GM23248 (cell line): ENCODE measurements around the gene PRUNE1. TPM values are rescaled to one million over a fixed set of nuclear protein-coding genes. Genes with fewer than 3 reads are reported as not detected.

Experiments used
- DNase-seq: peaks from one replicate; pipeline ENCODE4 v3.0.0-alpha.2; 2015
- H2AFZ ChIP-seq: fragments of 200-600 bp; sonication (generic); 2 replicates; pipeline ENCODE4 v1.6.1; 2016; ENCODE audit warnings: antibody characterized with exemption
- H3F3A ChIP-seq: fragments of 200-600 bp; sonication (generic); 2 replicates; pipeline ENCODE4 v1.6.1; 2016; ENCODE audit warnings: mild to moderate bottlenecking, antibody characterized with exemption, mixed run types; ENCODE audit not compliant: insufficient read depth
- H3K27ac ChIP-seq: fragments of 200-600 bp; sonication (generic); 2 replicates; pipeline ENCODE4 v1.5.1; 2016; ENCODE audit warnings: mild to moderate bottlenecking
- H3K27me3 ChIP-seq: fragments of 200-600 bp; sonication (generic); replicated peaks from 2 replicates; pipeline ENCODE4 v1.6.1; 2016; ENCODE audit warnings: mild to moderate bottlenecking; ENCODE audit not compliant: insufficient read depth
- H3K36me3 ChIP-seq: fragments of 200-600 bp; sonication (generic); 2 replicates; pipeline ENCODE4 v1.6.1; 2016; ENCODE audit warnings: low read depth, mild to moderate bottlenecking
- H3K4me1 ChIP-seq: fragments of 200-600 bp; sonication (generic); 2 replicates; pipeline ENCODE4 v1.6.1; 2016; ENCODE audit warnings: mild to moderate bottlenecking; ENCODE audit not compliant: insufficient read depth
- H3K4me2 ChIP-seq: fragments of 200-600 bp; sonication (generic); one replicate; pipeline ENCODE4 v1.6.1; 2016; ENCODE audit warnings: mild to moderate bottlenecking; ENCODE audit not compliant: unreplicated experiment
- H3K4me3 ChIP-seq: fragments of 200-600 bp; sonication (generic); 2 replicates; pipeline ENCODE4 v1.5.1; 2016; ENCODE audit warnings: mild to moderate bottlenecking
- H3K79me2 ChIP-seq: fragments of 200-600 bp; sonication (generic); 2 replicates; pipeline ENCODE4 v1.6.1; 2016; ENCODE audit warnings: mild to moderate bottlenecking; ENCODE audit not compliant: insufficient read depth
- H3K9ac ChIP-seq: fragments of 200-600 bp; sonication (generic); 2 replicates; pipeline ENCODE4 v1.6.1; 2016; ENCODE audit warnings: mild to moderate bottlenecking
- H3K9me2 ChIP-seq: fragments of 200-600 bp; sonication (generic); 2 replicates; pipeline ENCODE4 v1.6.1; 2016; ENCODE audit warnings: mixed run types, mild to moderate bottlenecking, moderate library complexity; ENCODE audit not compliant: insufficient read depth
- H3K9me3 ChIP-seq: fragments of 200-600 bp; sonication (generic); one replicate; pipeline ENCODE4 v1.6.1; 2017; ENCODE audit warnings: low read depth
- H4K20me1 ChIP-seq: fragments of 200-600 bp; sonication (generic); 2 replicates; pipeline ENCODE4 v1.6.0; 2016; ENCODE audit not compliant: insufficient read depth
- EZH2 ChIP-seq: fragments of 200-600 bp; sonication (generic); IDR thresholded peaks from 2 replicates; pipeline ENCODE4 v1.6.1; 2018; ENCODE audit warnings: antibody characterized with exemption, mild to moderate bottlenecking; ENCODE audit not compliant: insufficient read depth, poor library complexity, severe bottlenecking
- EZH2phosphoT487 ChIP-seq: fragments of 200-600 bp; sonication (generic); IDR thresholded peaks from 2 replicates; pipeline ENCODE4 v1.6.1; 2018; ENCODE audit warnings: antibody characterized with exemption, moderate library complexity, mild to moderate bottlenecking, low read depth; ENCODE audit not compliant: insufficient read depth
- WGBS, 2 experiments: methylation state at CpG; one replicate each; pipeline ENCODE4 v1.1.6; 2015 to 2017; ENCODE audit warnings: low lambda C conversion rate in 2 of 2, low coverage in 1 of 2; ENCODE audit errors: missing lambda C conversion rate in 2 of 2; 5-methylcytosine and 5-hydroxymethylcytosine counted together
- in situ Hi-C: fragments of 300-500 bp; cut with MboI; formaldehyde crosslinking; loops from 2 replicates; pipeline ENCODE4 v1.15.0; 2020
- polyA plus RNA-seq: library from polyadenylated mRNA; unstranded; fragments of >200 nt; fragmentation: Nextera tagmentation; extraction: Ambion mirVana; gene quantifications from 2 replicates; pipeline ENCODE4 v1.2.1, GENCODE V29; 2016
- total RNA-seq: library from RNA; depleted of rRNA; stranded (reverse); fragments of >200 nt; shearing (Covaris generic); gene quantifications from 2 replicates; pipeline ENCODE4 v1.2.3, GENCODE V29; 2014

Gene PRUNE1
- total and polyA plus RNA-seq, 2 experiments from 2014 or later, result 9.0 to 10.5 TPM

DNA sequence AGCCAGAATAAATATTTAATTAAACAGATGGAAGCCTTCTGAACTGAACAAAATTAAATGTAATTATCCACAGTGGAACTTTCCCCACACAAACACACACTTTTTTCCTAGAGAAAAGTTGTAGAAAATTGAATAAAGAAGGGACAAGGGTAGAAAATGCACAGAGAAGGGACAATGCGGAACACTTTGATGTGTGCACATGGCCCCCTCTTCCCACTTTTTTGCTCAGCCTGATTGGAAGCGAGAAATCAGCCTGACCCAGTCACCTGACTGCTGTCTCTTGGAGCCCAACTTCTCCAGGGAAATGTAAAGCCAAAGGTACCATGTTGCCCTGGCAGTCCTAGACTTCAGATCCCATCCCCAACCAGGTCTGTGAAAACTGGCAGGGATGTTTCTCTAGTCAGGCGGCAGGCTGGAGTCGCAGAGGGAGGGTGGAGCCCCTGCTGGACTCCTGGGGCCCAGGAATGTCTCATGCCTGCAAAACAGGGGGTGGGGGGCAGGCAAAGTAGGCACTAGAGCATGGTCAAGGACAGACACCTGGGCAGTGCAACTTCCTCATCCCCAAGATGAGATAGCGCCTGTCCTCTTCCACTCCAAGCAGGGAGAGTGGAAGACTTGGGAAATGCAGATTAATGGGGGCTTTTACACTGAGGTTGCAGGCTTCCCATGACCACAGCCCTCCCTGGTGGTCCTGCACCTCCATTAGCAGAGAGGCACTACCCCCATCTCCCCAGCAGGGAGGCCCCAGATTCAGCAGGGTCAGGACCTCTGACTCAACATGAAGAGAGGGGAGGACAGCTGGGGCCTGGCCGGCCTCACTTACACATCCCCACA, 36.4 kb upstream of the PRUNE1 start:
- H3K9me3 ChIP-seq, result no peaks in the 10 kb centered on the region
- H3K79me2 ChIP-seq, result peaks cover 71% of the 10 kb centered on the region
- peak overlapping the region; percentile 97 for H3K4me2 ChIP-seq
- TF ChIP-seq EZH2phosphoT487 (no peak), EZH2 (no peak)
- H3K9ac ChIP-seq, result peak overlapping the region; percentile 96
- H3F3A ChIP-seq, result peaks cover 25% of the 10 kb centered on the region
- H3K27ac ChIP-seq, result peak overlapping the region; percentile 76
- no peaks in the 10 kb centered on the region for H4K20me1 ChIP-seq
- peak overlapping the region; percentile 99 for H3K4me3 ChIP-seq
- no peaks in the 10 kb centered on the region for H3K9me2 ChIP-seq
- peak; percentile 54 for DNase-seq
- WGBS, 2 experiments, result 38 to 44% methylated on average over 6 of the region's 6 CpGs
- no peaks in the 10 kb centered on the region for H3K27me3 ChIP-seq
- H3K4me1 ChIP-seq, result peaks cover 31% of the 10 kb centered on the region
- in situ Hi-C loops, result no loop called here
- H3K36me3 ChIP-seq, result peaks cover 12% of the 10 kb centered on the region
- H2AFZ ChIP-seq, result no peak overlapping the region

DNA sequence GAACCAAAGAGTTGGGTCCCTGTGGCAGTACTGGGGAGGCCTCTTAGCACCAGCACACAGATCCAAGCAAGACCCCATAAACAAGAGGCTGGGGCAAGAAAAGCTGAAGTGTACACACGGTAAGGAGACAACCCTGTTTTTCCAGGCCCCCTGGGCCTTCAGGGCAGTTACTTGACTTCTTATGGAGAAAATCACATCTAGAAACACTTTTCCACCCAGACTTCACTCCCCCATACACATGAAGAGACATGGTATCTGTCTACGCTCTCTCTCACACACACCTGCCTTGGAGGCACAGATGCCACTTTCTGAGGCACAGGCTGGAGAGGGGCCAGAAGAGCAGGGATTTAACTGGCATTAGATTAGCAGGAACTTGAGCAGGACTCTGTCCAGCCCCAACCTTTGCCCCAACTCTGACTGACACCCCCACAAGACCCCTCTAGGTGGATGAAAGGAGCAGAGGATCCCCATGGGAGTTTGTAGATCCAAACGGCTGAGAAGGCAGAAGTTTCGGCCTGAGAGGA, 35.8 kb upstream of the PRUNE1 start:
- no peak overlapping the region for H2AFZ ChIP-seq
- H3K4me1 ChIP-seq, result peaks cover 38% of the 10 kb centered on the region
- no peaks in the 10 kb centered on the region for H3K9me2 ChIP-seq
- no peak for DNase-seq
- H3K4me2 ChIP-seq, result peak overlapping the region; percentile 97
- peaks cover 67% of the 10 kb centered on the region for H3K79me2 ChIP-seq
- H3K9ac ChIP-seq, result peak overlapping the region; percentile 96
- 42 to 45% methylated on average over 4 of the region's 4 CpGs for WGBS, 2 experiments
- in situ Hi-C loops, result no loop called here
- H3K27me3 ChIP-seq, result no peaks in the 10 kb centered on the region
- H3K9me3 ChIP-seq, result no peaks in the 10 kb centered on the region
- peak overlapping the region; percentile 99 for H3K4me3 ChIP-seq
- H4K20me1 ChIP-seq, result no peaks in the 10 kb centered on the region
- H3F3A ChIP-seq, result peaks cover 26% of the 10 kb centered on the region
- TF ChIP-seq EZH2phosphoT487, result no peak
- TF ChIP-seq EZH2, result no peak
- peaks cover 5% of the 10 kb centered on the region for H3K36me3 ChIP-seq
- peak overlapping the region; percentile 76 for H3K27ac ChIP-seq

DNA sequence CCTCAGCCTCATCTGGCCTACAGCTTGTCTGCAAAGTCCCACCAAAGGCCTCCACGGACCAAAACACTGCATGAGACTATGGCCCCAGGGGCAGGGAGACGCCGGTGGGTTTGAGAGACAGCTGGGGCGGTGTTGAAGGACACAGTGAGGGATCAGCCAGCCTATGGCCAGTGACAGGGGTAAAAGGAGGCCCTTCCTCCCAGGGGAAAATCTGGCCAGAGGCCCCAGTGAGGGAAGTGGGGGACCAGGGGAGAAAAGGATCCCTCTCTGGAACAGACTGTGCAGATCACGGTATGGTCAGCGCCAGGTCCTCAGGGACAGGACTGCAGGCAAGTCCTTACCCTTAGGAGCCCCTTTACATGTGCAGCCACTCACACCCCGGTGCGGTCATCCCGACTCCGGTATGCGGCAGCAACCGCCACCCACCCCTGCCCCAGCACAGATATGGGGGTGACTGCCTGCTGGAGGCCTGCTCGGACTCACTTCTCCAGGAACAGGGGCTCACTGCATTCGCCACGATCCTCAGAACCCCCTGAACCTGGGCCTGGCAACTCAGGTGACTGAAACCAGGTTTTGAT, 34.9 kb upstream of the PRUNE1 start:
- H3K9ac ChIP-seq, result peak overlapping the region; percentile 96
- peak; percentile 61 for DNase-seq
- peak overlapping the region; percentile 99 for H3K4me3 ChIP-seq
- peak overlapping the region; percentile 60 for H2AFZ ChIP-seq
- peak overlapping the region; percentile 76 for H3K27ac ChIP-seq
- WGBS, 2 experiments, result 1 to 4% methylated on average over 15 of the region's 15 CpGs
- peaks cover 58% of the 10 kb centered on the region for H3K79me2 ChIP-seq
- peaks cover 47% of the 10 kb centered on the region for H3K4me1 ChIP-seq
- H3K27me3 ChIP-seq, result no peaks in the 10 kb centered on the region
- H4K20me1 ChIP-seq, result no peaks in the 10 kb centered on the region
- no peaks in the 10 kb centered on the region for H3K9me3 ChIP-seq
- in situ Hi-C loops, result no loop called here
- no peaks in the 10 kb centered on the region for H3K36me3 ChIP-seq
- H3K9me2 ChIP-seq, result no peaks in the 10 kb centered on the region
- TF ChIP-seq EZH2 (no peak), EZH2phosphoT487 (no peak)
- H3K4me2 ChIP-seq, result peak overlapping the region; percentile 97
- H3F3A ChIP-seq, result peaks cover 30% of the 10 kb centered on the region

DNA sequence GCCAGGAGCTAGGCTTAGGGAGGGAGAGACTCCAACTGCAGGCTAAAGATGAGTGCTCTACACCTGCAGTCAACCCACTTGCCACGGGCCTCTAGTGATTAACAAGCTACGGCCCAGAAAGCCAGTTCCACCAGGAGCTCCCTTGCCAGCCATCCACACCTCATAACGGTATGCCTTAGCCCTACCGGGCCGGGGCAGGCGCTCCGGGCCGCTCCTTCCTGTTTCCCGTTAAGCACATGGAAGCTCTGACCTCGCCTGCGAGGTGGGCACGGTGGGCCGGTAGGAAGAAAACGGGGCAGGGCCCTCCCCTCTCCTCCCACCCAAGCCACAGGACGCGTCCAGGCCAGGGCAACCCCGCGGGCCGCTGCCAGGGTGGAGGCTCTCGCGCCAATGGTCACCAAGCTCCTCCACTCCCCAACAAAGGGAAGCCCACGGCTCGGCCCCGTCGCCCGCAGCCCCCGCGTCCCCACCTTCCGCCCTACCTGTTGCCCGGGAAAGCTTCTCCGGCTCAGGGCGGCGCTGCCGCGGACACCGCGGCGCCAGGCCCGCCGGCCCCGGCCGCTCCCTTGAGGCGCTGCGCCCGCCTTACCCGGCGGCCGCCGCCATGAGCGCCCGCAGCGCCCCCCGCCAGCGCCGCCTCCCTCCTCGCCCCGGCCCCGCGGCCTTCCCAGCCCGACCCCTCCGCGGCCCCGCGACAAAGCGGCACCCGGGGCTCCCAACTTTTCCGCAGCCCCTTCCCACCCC, 34.2 kb upstream of the PRUNE1 start:
- peak overlapping the region; percentile 97 for H3K4me2 ChIP-seq
- peak overlapping the region; percentile 76 for H3K27ac ChIP-seq
- in situ Hi-C loops, result no loop called here
- TF ChIP-seq EZH2phosphoT487, result no peak
- no peak for TF ChIP-seq EZH2
- H3F3A ChIP-seq, result peaks cover 30% of the 10 kb centered on the region
- no peaks in the 10 kb centered on the region for H3K9me3 ChIP-seq
- peak overlapping the region; percentile 96 for H3K9ac ChIP-seq
- H4K20me1 ChIP-seq, result no peaks in the 10 kb centered on the region
- H2AFZ ChIP-seq, result peak overlapping the region; percentile 67
- no peaks in the 10 kb centered on the region for H3K27me3 ChIP-seq
- peaks cover 51% of the 10 kb centered on the region for H3K79me2 ChIP-seq
- H3K4me3 ChIP-seq, result peak overlapping the region; percentile 99
- no peaks in the 10 kb centered on the region for H3K36me3 ChIP-seq
- peak; percentile 64 for DNase-seq
- 1% methylated on average over 18 to 67 of the region's 67 CpGs for whole genome bisulfite sequencing, 2 experiments
- H3K9me2 ChIP-seq, result no peaks in the 10 kb centered on the region
- peaks cover 50% of the 10 kb centered on the region for H3K4me1 ChIP-seq
